Kidney tubule cell (primary cell): Measurements from ENCODE around the gene ATP6V1E1.

Source experiments
- DNase-seq: peaks from one replicate; pipeline ENCODE4 v3.0.0-alpha.2; 2018; ENCODE audit warnings: low spot score

Gene ATP6V1E1

DNA sequence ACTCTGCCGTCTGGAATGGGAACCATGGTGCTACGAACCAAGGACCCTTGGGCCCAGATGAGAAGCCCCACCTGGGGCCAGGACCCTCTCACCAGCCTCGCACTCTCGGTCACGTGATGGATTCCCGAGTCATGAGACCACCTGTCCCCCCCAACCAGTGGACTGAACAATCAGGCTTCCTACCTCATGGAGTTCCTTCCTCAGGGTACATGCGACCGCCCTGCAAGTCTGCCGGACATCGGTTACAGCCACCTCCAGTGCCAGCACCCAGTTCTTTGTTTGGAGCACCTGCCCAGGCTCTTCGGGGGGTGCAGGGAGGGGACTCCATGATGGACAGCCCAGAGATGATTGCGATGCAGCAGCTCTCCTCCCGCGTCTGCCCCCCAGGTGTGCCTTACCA, 86.1 kb downstream of the ATP6V1E1 start:
- no peak for DNase-seq
